IMR-90 (cell line): ENCODE measurements around the gene GLRX5. TPM values are rescaled to one million over a fixed set of nuclear protein-coding genes. Genes with fewer than 3 reads are reported as not detected.
A peak's percentile ranks its signal among the peaks of the same experiment; 100 is the strongest.

ENCODE experiments used
- ATAC-seq: fragments of 200-7000 bp; cut with Tn5 transposase; 2 replicates; pipeline ENCODE4 v1.9.1; 2020; ENCODE audit warnings: low read depth, mild to moderate bottlenecking, moderate library complexity
- BruUV-seq: library from RNA; stranded (reverse); fragments of 400-500 nt; replicated peaks from 2 replicates; lab custom pipeline; 2021; lab: Mats Ljungman, UMichigan
- CTCF ChIA-PET: fragments of 300-600 bp; formaldehyde crosslinking; extraction: SDS; loops from one replicate; lab custom pipeline; 2021; ENCODE audit warnings: antibody characterized with exemption; lab: Yijun Ruan, JAX
- POLR2A ChIA-PET: fragments of 300-600 bp; sonication (Branson Sonifier 250); formaldehyde crosslinking; loops from one replicate; lab custom pipeline; 2022; ENCODE audit warnings: antibody characterized with exemption; ENCODE audit not compliant: unreplicated experiment; lab: Charles Lee
- DNase-seq: peaks from one replicate; pipeline ENCODE4 v3.0.0; 2013
- H2AFZ ChIP-seq: replicated peaks from 2 replicates; pipeline ENCODE3; 2013; ENCODE audit warnings: low read length, mild to moderate bottlenecking; ENCODE audit not compliant: poor library complexity
- H2AK5ac ChIP-seq: 2 replicates; pipeline ENCODE4 v1.6.1; 2013; ENCODE audit warnings: low read depth, low read length, inconsistent platforms
- H2AK9ac ChIP-seq: replicated peaks from 2 replicates; pipeline ENCODE3; 2013; ENCODE audit warnings: mild to moderate bottlenecking, low read depth, low read length, moderate library complexity; ENCODE audit not compliant: poor library complexity
- H2BK120ac ChIP-seq: 2 replicates; pipeline ENCODE4 v1.6.1; 2013; ENCODE audit warnings: low read depth, low read length, inconsistent platforms
- H2BK15ac ChIP-seq: 3 replicates; pipeline ENCODE4 v1.6.1; 2013; ENCODE audit warnings: low read depth, low read length, inconsistent platforms
- H2BK20ac ChIP-seq: 2 replicates; pipeline ENCODE4 v1.6.1; 2013; ENCODE audit warnings: low read depth, mild to moderate bottlenecking, inconsistent platforms, low read length, moderate library complexity
- H2BK5ac ChIP-seq: 2 replicates; pipeline ENCODE4 v1.6.1; 2013; ENCODE audit warnings: mild to moderate bottlenecking, low read depth, low read length, inconsistent platforms; ENCODE audit not compliant: poor library complexity, severe bottlenecking
- H3K14ac ChIP-seq: replicated peaks from 2 replicates; pipeline ENCODE4 v1.6.1; 2013; ENCODE audit warnings: low read depth, low read length, inconsistent platforms
- H3K18ac ChIP-seq: 2 replicates; pipeline ENCODE4 v1.6.1; 2013; ENCODE audit warnings: low read depth, low read length, control low read depth
- H3K23ac ChIP-seq: 2 replicates; pipeline ENCODE4 v1.6.1; 2013; ENCODE audit warnings: low read depth, low read length, inconsistent platforms
- H3K27ac ChIP-seq: 2 replicates; pipeline ENCODE4 v1.5.1; 2013; ENCODE audit warnings: mild to moderate bottlenecking, control low read depth, low read length; ENCODE audit not compliant: insufficient read depth
- H3K27me3 ChIP-seq: 2 replicates; pipeline ENCODE4 v1.6.1; 2013; ENCODE audit warnings: low read length; ENCODE audit not compliant: control insufficient read depth, insufficient read depth
- H3K36me3 ChIP-seq: 2 replicates; pipeline ENCODE4 v1.6.1; 2013; ENCODE audit warnings: low read length, mixed read lengths; ENCODE audit not compliant: control insufficient read depth, insufficient read depth
- H3K4ac ChIP-seq: 2 replicates; pipeline ENCODE4 v1.6.1; 2013; ENCODE audit warnings: low read depth, low read length, inconsistent platforms
- H3K4me1 ChIP-seq: 2 replicates; pipeline ENCODE4 v1.6.1; 2013; ENCODE audit warnings: low read length, mixed read lengths; ENCODE audit not compliant: control insufficient read depth, insufficient read depth
- H3K4me2 ChIP-seq: 2 replicates; pipeline ENCODE4 v1.6.1; 2013; ENCODE audit warnings: low read depth, mild to moderate bottlenecking, control low read depth, low read length, moderate library complexity
- H3K4me3 ChIP-seq: 2 replicates; pipeline ENCODE4 v1.5.1; 2013; ENCODE audit warnings: low read depth, mild to moderate bottlenecking, control low read depth, low read length, moderate library complexity; ENCODE audit not compliant: insufficient read depth
- H3K56ac ChIP-seq: 2 replicates; pipeline ENCODE4 v1.6.1; 2013; ENCODE audit warnings: low read length, inconsistent platforms; ENCODE audit not compliant: insufficient read depth; ENCODE audit errors: extremely low read depth
- H3K79me1 ChIP-seq, 2 experiments: 2 replicates each; pipeline ENCODE4 v1.6.1; 2013; ENCODE audit warnings: low read length in 2 of 2, inconsistent platforms in 1 of 2, low read depth in 1 of 2
- H3K9ac ChIP-seq: 2 replicates; pipeline ENCODE4 v1.6.1; 2013; ENCODE audit warnings: low read depth, low read length, control low read depth
- H3K9me1 ChIP-seq: 2 replicates; pipeline ENCODE4 v1.6.1; 2013; ENCODE audit warnings: low read length, inconsistent platforms; ENCODE audit not compliant: insufficient read depth
- H3K9me3 ChIP-seq: 2 replicates; pipeline ENCODE4 v1.6.1; 2013; ENCODE audit warnings: low read length; ENCODE audit not compliant: control insufficient read depth, insufficient read depth
- H4K20me1 ChIP-seq: 2 replicates; pipeline ENCODE4 v1.6.1; 2013; ENCODE audit warnings: low read length, inconsistent platforms; ENCODE audit not compliant: insufficient read depth
- H4K5ac ChIP-seq: 2 replicates; pipeline ENCODE4 v1.6.1; 2013; ENCODE audit warnings: mild to moderate bottlenecking, low read depth, low read length, control low read depth
- H4K8ac ChIP-seq, 2 experiments: 2 replicates each; pipeline ENCODE4 v1.6.1; 2013; ENCODE audit warnings: low read depth in 2 of 2, low read length in 2 of 2, control low read depth in 1 of 2, inconsistent platforms in 1 of 2
- H4K91ac ChIP-seq: 2 replicates; pipeline ENCODE4 v1.6.1; 2013; ENCODE audit warnings: low read depth, low read length, inconsistent platforms; ENCODE audit not compliant: insufficient read depth
- BHLHE40 ChIP-seq: fragments of 150-350 bp; IDR thresholded peaks from 2 replicates; pipeline ENCODE4 v1.6.1; 2016; ENCODE audit warnings: mild to moderate bottlenecking, low read depth, low read length
- CTCF ChIP-seq: conservative IDR thresholded peaks from 2 replicates; pipeline ENCODE4 v1.5.1; 2012; ENCODE audit warnings: mild to moderate bottlenecking, low read depth, low read length, improper control_type of control experiment
- NFE2L2 ChIP-seq: fragments of 150-350 bp; IDR thresholded peaks from 2 replicates; pipeline ENCODE4 v1.6.1; 2016; ENCODE audit warnings: low read depth, mild to moderate bottlenecking, low read length
- POLR2A ChIP-seq: IDR thresholded peaks from 2 replicates; pipeline ENCODE4 v1.6.1; 2012; ENCODE audit warnings: mild to moderate bottlenecking, low read depth, low read length
- RAD21 ChIP-seq: IDR thresholded peaks from 2 replicates; pipeline ENCODE4 v1.6.1; 2012; ENCODE audit warnings: low read length, improper control_type of control experiment
- RCOR1 ChIP-seq: IDR thresholded peaks from 2 replicates; pipeline ENCODE4 v1.6.1; 2012; ENCODE audit warnings: mild to moderate bottlenecking, low read length, improper control_type of control experiment; ENCODE audit not compliant: insufficient replicate concordance
- SMC3 ChIP-seq: fragments of 150-350 bp; IDR thresholded peaks from 2 replicates; pipeline ENCODE4 v1.6.1; 2016; ENCODE audit warnings: low read depth, mild to moderate bottlenecking, antibody characterized with exemption, low read length, moderate library complexity
- WGBS, 2 experiments: methylation state at CpG; one replicate each; pipeline versions ENCODE4 v1.1.5 to v1.1.7; 2013; ENCODE audit warnings: missing lambda C conversion rate in 2 of 2; ENCODE audit not compliant: insufficient read length in 1 of 2; ENCODE audit errors: extremely low coverage in 2 of 2; 5-methylcytosine and 5-hydroxymethylcytosine counted together
- dilution Hi-C: fragments of 300-500 bp; cut with HindIII; formaldehyde crosslinking; loops from one replicate; pipeline ENCODE4 v1.14.3; 2018; ENCODE audit warnings: low sequenced_read_pairs; ENCODE audit not compliant: unreplicated experiment
- in situ Hi-C: fragments of 300-500 bp; cut with MboI; formaldehyde crosslinking; loops from 3 replicates; pipeline ENCODE4 v1.14.3; 2019; ENCODE audit warnings: low sequenced_read_pairs, inconsistent platforms, mixed read lengths
- intact Hi-C: fragments of 100-400 bp; cut with micrococcal nuclease; formaldehyde crosslinking; loops from 2 replicates; pipeline ENCODE4 v1.10.0; 2022
- polyA plus RNA-seq, 3 experiments: library from polyadenylated mRNA; depleted of rRNA; stranded (reverse); fragments of >200 nt; gene quantifications; 2 replicates each; pipeline ENCODE4 v1.2.3, GENCODE V29; 2012; ENCODE audit warnings: low replicate concordance in 1 of 3
- total RNA-seq: library from RNA; depleted of rRNA; stranded (reverse); fragments of >200 nt; gene quantifications from 2 replicates; pipeline ENCODE4 v1.2.3, GENCODE V29; 2012

The GLRX5 gene
- total and polyA plus RNA-seq, 2 of the 4 experiments (the other 2 are of a cell fraction) = 32.4 to 40.4 TPM

GRCh38 chr14:95561001-95561412 is 26.2 kb downstream of the GLRX5 start:
- no TSS peak for BruUV-seq
- ChIA-PET POLR2A (no interaction called here), CTCF (no interaction called here)
- dilution Hi-C loops (loop anchor here (25.0 kb wide), 1 partner anchor 226 kb away; no protein-coding TSS in a partner anchor), intact Hi-C loops (loop anchor here (1.0 to 10.0 kb wide), 3 partner anchors 433 to 864 kb away; no protein-coding TSS in a partner anchor), in situ Hi-C loops (loop anchor here (5.0 to 25.0 kb wide), 2 partner anchors 211 to 851 kb away; no protein-coding TSS in a partner anchor)
- no peak overlapping the region for H2BK20ac ChIP-seq
- ATAC-seq (peak; percentile 88), DNase-seq (peak; percentile 82)
- H2AFZ ChIP-seq = no peak overlapping the region
- H3K9ac ChIP-seq = no peak overlapping the region
- H4K91ac ChIP-seq = no peak overlapping the region
- H3K27me3 ChIP-seq = peaks cover 7% of the 10 kb centered on the region
- no peaks in the 10 kb centered on the region; the same call in 1 of the 2 replicates for H3K9me1 ChIP-seq
- H3K9me3 ChIP-seq = no peaks in the 10 kb centered on the region
- 0% methylated on average over 2 of the region's 14 CpGs; no CpG with 5 or more reads in 1 of the 2 experiments for WGBS, 2 experiments
- no peak overlapping the region for H2BK120ac ChIP-seq
- no peak overlapping the region for H4K5ac ChIP-seq
- H3K36me3 ChIP-seq = no peaks in the 10 kb centered on the region
- no peaks in the 10 kb centered on the region for H4K20me1 ChIP-seq
- no peaks in the 10 kb centered on the region for H3K4me1 ChIP-seq
- H3K27ac ChIP-seq = no peak overlapping the region
- no peak overlapping the region for H3K4me2 ChIP-seq
- H2BK5ac ChIP-seq = no peak overlapping the region
- no peak overlapping the region for H3K56ac ChIP-seq
- H2BK15ac ChIP-seq = no peak overlapping the region
- no peak overlapping the region for H3K4me3 ChIP-seq
- TF ChIP-seq POLR2A (no peak), BHLHE40 (no peak), SMC3 (peak; percentile 91), RCOR1 (no peak), NFE2L2 (no peak), RAD21 (peak; percentile 96), CTCF (peak; percentile 98)
- no peak overlapping the region for H3K18ac ChIP-seq
- no peak overlapping the region for H3K23ac ChIP-seq
- no peak overlapping the region for H2AK9ac ChIP-seq
- H3K14ac ChIP-seq = no peak overlapping the region
- H4K8ac ChIP-seq = no peak overlapping the region
- H3K4ac ChIP-seq = no peak overlapping the region
- H3K79me1 ChIP-seq = no peaks in the 10 kb centered on the region
- no peak overlapping the region for H2AK5ac ChIP-seq
